GM12892 (cell line): ENCODE results near the gene VPS16.

Experiments
- DNase-seq: peaks from one replicate; pipeline ENCODE4 v3.0.0; 2011; ENCODE audit not compliant: insufficient read length
- FAIRE-seq: peaks from 2 replicates; lab custom pipeline; 2011; peaks lifted over from hg19 to GRCh38; lab: Jason Lieb, UNC
- POLR2A ChIP-seq: IDR thresholded peaks from 2 replicates; pipeline ENCODE4 v1.6.1; 2011; ENCODE audit warnings: low read depth, low read length, control low read depth
- POLR2AphosphoS5 ChIP-seq: IDR thresholded peaks from 2 replicates; pipeline ENCODE4 v1.6.1; 2011; ENCODE audit warnings: low read depth, low read length, control low read depth
- TAF1 ChIP-seq: IDR thresholded peaks from 2 replicates; pipeline ENCODE4 v1.6.1; 2011; ENCODE audit warnings: low read depth, mild to moderate bottlenecking, control low read depth, low read length, borderline replicate concordance

The VPS16 gene

DNA sequence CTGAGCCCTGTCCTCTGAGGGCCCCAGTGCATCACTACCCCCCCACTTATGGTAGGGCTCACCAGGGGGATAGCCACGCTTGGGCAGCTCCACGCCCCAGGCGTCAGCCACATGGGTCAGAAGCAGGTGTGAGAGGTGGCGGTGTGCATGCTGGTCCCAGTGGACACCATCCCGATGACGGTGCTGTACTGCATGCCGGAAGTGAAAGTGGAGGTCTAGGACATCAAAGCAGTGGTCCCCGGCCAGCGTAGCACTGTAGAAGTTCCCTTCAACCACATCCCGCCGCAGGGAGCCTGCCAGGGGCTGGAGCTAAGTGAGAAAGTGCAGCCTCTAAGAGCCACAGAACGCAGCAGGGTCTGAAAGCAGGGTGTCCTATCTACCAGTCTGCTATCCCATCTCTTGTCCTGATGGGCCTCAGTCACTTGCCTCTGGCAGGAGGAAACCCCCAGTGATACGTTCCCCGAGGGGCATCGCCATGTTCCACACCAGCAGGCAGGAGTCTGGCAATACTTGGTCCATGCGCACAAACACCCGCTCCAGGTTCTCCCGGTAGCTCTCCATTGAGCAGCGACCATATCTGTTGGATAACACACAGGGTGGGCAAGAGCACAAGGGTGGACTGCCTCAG is 2.3 kb upstream of the VPS16 start:
- DNase-seq (no peak), FAIRE-seq (peak; percentile 58)
- TF ChIP-seq TAF1 (no peak), POLR2AphosphoS5 (no peak), POLR2A (no peak)

DNA sequence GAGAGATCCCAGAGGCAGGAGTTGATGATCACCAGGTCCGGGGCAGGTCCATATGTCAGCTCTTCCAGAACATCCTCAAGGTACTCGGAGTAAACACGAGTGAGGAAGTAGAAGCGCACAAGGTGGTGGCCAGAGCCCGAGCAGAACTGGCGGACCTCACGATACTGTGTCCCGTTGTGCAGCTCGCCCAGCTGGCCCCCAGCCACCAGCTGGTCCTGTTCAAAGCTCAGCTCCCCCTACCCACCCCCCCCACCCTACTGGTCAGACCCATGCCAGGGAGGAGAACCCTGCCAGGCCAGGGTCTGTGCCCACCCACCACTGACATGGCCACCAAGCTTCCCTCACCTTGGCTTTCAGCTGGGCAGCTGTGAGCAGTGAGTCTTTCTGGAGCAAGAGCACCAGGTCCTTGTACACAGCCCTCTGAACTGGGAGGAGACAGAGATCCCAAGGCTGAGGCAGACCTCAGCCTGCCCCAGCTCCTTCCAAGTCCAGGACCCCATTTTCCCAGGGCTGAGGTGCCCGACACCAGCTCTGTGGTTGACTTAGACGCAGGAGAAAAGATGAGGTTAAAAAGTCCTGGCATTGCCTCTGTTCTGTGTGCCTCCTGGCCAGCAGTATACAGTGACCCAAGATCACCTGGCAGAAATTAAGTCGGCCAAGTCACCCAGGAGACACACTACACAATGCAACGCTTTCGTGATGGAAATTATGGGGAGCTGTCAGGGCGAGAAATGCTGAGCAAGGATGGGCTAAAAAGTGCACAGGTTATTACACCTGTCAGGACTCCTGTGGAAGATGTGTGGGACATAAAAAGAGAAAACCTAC is 1.5 kb upstream of the VPS16 start:
- FAIRE-seq (no peak), DNase-seq (no peak)
- no peak for TF ChIP-seq POLR2A

DNA sequence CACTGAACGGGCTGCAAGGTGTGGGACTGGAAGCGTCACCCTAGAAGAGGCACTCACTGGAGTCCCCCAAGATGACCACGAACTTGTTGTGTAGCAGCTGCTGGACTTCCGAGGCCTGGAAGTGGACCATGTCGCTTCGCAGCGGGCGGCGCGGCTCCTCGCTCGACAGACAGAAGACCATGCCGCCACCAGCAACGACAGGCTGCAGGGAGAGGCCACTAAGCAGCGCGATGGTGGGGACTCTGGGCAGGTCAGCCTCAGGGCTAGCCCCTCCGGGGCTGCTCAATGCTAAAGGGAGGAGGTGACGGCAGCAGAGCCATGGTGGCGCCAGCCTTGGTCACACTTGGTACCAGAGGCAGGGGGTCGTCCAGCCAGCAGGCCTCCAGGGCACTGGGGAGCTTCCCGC is 810 bp upstream of the VPS16 start:
- FAIRE-seq (peak; percentile 74), DNase-seq (no peak)
- no peak for TF ChIP-seq TAF1

- TF ChIP-seq TAF1 = no peak
Measured at GRCh38 chr20:2840967-2841531, 504 bp downstream of the VPS16 start.

GRCh38 chr20:2845607-2846006 is 5.1 kb downstream of the VPS16 start:
- TF ChIP-seq TAF1 = no peak
- TF ChIP-seq POLR2AphosphoS5 = no peak
- no peak for DNase-seq
- FAIRE-seq = no peak

More at GRCh38 chr20:2840967-2841531, 504 bp downstream of the VPS16 start:
- peak; percentile 9 for FAIRE-seq
- DNase-seq = peak; percentile 61

DNA sequence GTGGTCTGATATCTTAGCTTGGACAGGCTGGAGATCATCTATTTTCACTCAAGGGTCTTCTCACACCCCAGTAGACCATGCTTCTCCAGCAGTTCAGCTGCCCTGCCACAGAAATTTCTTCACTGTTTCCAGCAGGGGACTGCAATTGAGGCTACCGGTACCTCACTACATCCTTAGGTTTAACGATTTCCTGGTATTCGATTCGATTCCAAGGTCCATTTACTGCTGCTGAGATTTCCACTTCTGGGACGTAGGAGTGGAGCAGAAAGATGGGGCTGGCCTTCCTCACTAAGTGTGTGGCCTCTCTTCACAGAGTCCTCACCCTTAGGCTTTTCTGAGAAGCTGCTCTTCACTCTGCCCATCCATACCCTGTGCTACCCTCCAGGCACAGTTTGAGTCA is 6.2 kb downstream of the VPS16 start:
- FAIRE-seq = no peak
- no peak for TF ChIP-seq POLR2AphosphoS5
- no peak for TF ChIP-seq TAF1
- TF ChIP-seq POLR2A = no peak

DNA sequence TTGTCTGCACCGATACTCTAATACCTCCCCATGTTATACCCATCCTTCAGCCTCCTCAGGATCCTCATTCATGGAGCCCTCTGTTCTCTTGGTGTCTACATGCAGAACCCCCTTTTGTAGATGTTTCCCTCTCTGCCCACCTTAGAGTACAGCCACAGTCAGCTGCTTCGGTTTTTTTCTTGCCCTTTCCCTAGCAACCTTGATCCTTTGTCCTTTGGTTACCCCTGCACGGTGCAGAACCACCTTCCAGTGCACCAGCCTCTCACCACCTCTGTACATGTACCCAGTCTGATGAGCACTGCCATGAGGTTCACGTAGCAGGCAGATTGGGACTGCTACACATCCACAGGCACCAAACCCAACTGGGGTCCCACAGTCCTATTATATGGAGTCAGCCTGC is 7.3 kb downstream of the VPS16 start:
- FAIRE-seq = no peak
- DNase-seq = no peak
- TF ChIP-seq POLR2AphosphoS5 = no peak
- no peak for TF ChIP-seq TAF1
- TF ChIP-seq POLR2A = no peak

More for the DNA sequence above, 6.2 kb downstream of the VPS16 start:
- no peak for DNase-seq

DNA sequence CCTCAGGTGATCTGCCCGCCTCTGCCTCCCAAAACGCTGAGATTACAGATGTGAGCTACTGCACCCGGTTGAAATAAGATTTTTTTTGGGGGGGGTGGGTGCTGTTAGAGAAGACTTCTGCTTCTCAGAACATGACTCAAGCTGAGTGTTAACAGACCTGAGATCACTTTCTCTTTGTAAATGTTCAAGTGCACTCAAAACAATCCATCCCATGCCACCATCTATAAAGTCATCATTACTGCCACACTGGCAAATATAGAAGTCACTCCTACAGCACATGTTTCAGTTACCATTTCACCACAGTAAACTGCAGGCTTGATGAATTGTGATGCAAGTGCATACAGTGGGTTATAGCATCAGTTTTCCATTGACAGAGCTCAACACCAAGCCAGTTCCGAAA is 9.0 kb downstream of the VPS16 start:
- no peak for TF ChIP-seq TAF1
- no peak for TF ChIP-seq POLR2AphosphoS5
- no peak for TF ChIP-seq POLR2A
- FAIRE-seq (no peak), DNase-seq (no peak)

GRCh38 chr20:2851086-2851485 is 10.5 kb downstream of the VPS16 start:
- TF ChIP-seq TAF1 (no peak), POLR2AphosphoS5 (no peak), POLR2A (no peak)
- no peak for DNase-seq

GRCh38 chr20:2858591-2858990 is 18.0 kb downstream of the VPS16 start:
- DNase-seq = no peak
- TF ChIP-seq TAF1 = no peak
- TF ChIP-seq POLR2A = no peak
- no peak for TF ChIP-seq POLR2AphosphoS5
- FAIRE-seq = no peak

More at GRCh38 chr20:2851086-2851485, 10.5 kb downstream of the VPS16 start:
- FAIRE-seq = no peak

DNA sequence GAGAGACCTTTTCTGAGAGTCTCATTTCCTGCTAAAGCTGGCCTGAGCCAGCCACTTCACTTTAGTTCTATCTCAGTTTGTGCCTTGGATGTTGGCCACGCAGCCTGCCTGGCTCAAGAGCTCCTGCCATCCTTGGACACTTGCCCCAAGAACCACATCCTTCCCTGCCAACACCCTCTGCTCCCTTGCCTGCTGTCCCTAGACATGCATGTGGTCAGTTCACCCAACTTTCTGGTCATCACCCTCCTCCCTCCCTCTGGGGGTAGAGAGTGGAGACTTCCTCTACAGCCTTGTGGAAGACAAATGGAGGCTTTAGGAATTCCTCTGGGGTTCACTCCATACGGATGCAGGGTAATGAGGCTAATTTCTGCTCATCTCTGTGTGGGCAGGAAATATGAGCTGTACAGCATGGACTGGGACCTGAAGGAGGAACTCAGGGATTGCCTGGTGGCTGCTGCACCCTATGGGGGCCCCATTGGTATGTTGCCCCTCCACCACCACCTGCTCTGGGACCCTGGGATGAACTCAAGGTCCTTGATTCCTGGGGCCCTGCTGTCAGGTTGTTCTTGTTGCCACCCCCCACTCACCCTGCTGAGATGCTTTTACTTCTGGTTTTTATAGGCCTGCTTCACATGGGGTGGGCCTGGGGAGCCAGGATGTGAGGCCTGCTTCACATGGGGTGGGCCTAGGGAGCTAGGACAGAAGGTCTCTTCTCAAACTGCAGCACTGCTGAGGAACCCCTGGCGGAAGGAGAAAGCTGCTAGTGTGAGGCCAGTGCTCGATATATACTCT is 19.0 kb downstream of the VPS16 start:
- FAIRE-seq (no peak), DNase-seq (no peak)
- no peak for TF ChIP-seq POLR2AphosphoS5
- no peak for TF ChIP-seq TAF1
- TF ChIP-seq POLR2A = no peak
